HG03460 (cell line): ENCODE results near the gene TSPOAP1.

ENCODE experiments used
- ATAC-seq: cut with Tn5 transposase; IDR thresholded peaks from one replicate; pipeline ENCODE4 v1.9.1; 2021; ENCODE audit not compliant: unreplicated experiment

Gene TSPOAP1

GRCh38 chr17:58307468-58308172 lies 21.0 kb downstream of the TSPOAP1 start:
- ATAC-seq: no peak

GRCh38 chr17:58306131-58306951 lies 22.3 kb downstream of the TSPOAP1 start:
- ATAC-seq: no peak

- ATAC-seq: no peak
Measured at GRCh38 chr17:58305626-58306025, 23.0 kb downstream of the TSPOAP1 start.

GRCh38 chr17:58304750-58305486 lies 23.7 kb downstream of the TSPOAP1 start:
- no peak for ATAC-seq

GRCh38 chr17:58303971-58304749 lies 24.4 kb downstream of the TSPOAP1 start:
- ATAC-seq: no peak

- ATAC-seq: no peak
Measured at GRCh38 chr17:58302919-58303585, 25.5 kb downstream of the TSPOAP1 start.

- ATAC-seq: no peak
Measured at GRCh38 chr17:58302171-58302918, 26.2 kb downstream of the TSPOAP1 start.

GRCh38 chr17:58301504-58302150 lies 27.0 kb downstream of the TSPOAP1 start:
- ATAC-seq: no peak

GRCh38 chr17:58300336-58300735 lies 28.3 kb downstream of the TSPOAP1 start:
- ATAC-seq: no peak

- ATAC-seq: no peak
Measured at GRCh38 chr17:58294034-58294433, 34.6 kb downstream of the TSPOAP1 start.

- no peak for ATAC-seq
Measured at GRCh38 chr17:58291246-58291645, 37.3 kb downstream of the TSPOAP1 start.

GRCh38 chr17:58289869-58290268 lies 38.7 kb downstream of the TSPOAP1 start:
- ATAC-seq: no peak

- ATAC-seq: no peak
Measured at GRCh38 chr17:58285422-58285810, 43.2 kb downstream of the TSPOAP1 start.

GRCh38 chr17:58284613-58285421 lies 43.8 kb downstream of the TSPOAP1 start:
- ATAC-seq: no peak

- no peak for ATAC-seq
Measured at GRCh38 chr17:58283674-58284612, 44.7 kb downstream of the TSPOAP1 start.

- no peak for ATAC-seq
Measured at GRCh38 chr17:58282442-58282841, 46.2 kb downstream of the TSPOAP1 start.

- ATAC-seq: no peak
Measured at GRCh38 chr17:58281511-58282011, 47.0 kb downstream of the TSPOAP1 start.
